MV-4-11 (cell line): Measurements from ENCODE around the gene SUGCT.

Experiments
- DNase-seq: peaks from one replicate; lab custom pipeline; 2025; lab: John Stamatoyannopoulos, UW

The SUGCT gene

DNA sequence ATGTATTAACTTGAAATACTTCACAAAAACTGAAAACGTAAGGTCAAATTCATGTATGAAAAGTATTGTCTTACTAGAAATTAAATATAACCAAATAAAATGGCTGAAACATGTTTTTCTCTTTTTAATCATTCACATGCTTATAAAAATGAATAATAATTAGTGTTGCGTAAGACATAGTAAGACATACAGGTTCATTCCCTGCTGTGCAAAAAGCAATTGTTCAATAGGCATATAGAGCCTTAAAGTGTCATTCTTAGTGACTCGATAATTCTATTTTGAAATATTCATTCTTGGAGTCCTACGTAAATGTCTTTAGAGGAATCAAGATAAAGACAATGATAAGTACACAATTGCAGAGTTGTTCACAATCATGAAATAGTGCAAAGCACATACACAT, 337.1 kb downstream of the SUGCT start:
- no peak for DNase-seq

DNA sequence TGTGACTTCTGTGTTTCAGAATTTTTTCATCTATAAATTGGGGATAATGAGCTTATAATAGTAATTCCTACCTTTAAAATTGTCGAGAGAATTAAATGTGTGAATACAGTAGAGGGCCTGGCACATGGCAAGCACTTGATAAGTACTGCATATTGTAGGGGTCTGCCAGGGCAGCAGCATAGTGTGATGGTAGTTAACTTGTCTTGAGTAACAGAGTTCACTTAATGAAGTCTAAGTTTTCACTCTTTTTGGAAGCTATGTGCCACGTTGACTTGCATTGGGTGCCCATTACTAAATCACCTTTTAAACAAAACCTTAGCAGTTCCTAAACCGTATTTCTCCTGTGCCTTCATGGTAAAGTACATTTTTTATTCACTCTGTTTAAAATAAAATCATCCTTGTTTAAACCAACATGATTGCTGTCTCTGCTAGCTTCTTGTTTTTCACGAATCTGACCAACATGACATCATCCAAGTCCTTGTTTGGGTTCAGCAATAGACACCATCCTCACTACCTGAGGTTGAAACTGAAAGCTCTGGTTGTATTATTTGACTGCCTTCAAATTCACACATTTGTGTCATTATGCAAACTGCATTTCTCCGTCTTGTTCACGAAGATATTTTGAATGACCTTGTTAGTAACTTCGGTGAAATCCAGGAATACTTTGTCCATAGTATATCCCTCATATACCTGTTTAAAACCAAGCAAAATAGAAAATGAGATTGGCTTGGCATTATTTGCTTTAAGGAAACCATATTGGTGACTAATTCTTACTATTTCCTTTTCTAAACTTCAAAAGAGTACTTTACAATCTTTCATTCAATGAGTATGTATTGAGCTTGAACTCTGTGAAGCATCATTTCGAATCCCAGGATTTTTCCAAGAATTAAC, 340.2 kb downstream of the SUGCT start:
- DNase-seq = no peak

DNA sequence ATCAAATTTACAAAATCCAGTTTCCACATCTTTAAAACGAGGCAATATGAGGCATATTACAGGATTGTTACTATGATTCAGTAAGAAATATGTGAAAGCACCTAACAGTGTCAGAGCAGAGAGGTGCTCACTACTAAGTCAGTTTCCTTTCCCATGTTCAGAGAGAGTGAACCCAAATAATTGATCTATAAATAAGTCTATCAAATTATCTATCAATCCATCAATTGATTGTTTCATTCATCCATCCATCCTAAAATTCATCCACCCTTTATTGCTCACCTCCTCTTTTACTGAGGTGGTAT, 340.8 kb downstream of the SUGCT start:
- DNase-seq = no peak

DNA sequence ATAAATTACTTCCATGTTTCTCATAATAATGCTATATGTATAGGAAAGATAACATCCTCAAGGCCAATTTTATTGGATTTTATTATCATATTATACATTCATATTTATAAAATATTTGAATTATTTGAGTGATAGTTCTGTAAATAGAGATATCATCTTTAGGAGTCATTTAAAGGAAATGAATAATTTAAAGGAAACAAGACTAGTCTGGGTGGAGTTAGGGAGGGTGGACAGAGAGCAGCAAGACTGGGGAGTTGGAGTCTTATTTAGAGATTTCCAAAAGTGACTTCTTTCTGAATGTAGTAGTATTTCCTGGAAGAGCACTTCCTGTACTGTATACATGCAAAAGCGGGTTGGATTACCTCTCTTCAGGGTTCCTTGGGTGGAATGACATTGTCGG, 342.3 kb downstream of the SUGCT start:
- no peak for DNase-seq

DNA sequence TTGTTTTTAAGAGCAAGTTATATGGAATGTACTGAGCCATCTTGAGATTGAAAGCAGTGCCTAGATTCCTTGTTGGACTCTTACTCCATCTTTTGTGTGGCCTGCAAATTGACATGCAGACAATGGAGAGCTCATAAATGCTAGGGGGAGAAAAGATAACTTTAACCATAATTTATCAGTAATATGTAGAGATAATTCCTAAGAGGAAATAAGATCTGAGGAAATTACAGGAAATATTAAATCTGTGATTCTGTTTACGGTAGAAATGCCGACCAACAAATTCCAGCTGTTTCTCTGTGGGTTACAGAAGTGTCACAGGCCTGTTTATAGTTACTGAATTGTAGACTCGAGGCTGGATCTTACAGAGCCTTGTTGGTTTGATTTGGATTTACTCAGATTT, 348.0 kb downstream of the SUGCT start:
- no peak for DNase-seq

GRCh38 chr7:40483630-40484029, 348.8 kb downstream of the SUGCT start:
- DNase-seq = no peak

- DNase-seq = no peak
Observed at GRCh38 chr7:40489844-40490602, 355.2 kb downstream of the SUGCT start.

GRCh38 chr7:40490603-40490924, 355.8 kb downstream of the SUGCT start:
- no peak for DNase-seq

- no peak for DNase-seq
Observed at GRCh38 chr7:40492946-40493345, 358.1 kb downstream of the SUGCT start.

- DNase-seq = no peak
Observed at GRCh38 chr7:40493609-40494051, 358.8 kb downstream of the SUGCT start.

- no peak for DNase-seq
Observed at GRCh38 chr7:40498924-40499510, 364.2 kb downstream of the SUGCT start.

DNA sequence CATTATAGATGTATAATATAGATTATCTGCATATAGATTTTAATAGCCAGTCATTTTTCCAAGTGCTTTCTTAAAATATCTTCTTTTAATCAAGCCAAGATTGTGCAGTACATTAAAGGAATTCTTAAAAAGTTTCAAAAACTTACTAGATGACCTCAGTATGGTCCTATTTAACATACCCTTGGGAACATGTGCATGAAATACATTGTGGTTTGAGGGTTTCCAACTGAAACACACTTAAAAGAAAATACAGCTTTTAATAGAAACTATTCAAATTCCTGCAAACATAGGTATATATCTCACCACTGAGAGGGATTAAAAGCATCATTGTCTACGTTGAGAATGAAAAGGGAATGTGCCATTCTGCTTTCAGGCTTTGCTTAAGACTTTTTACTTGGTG, 364.9 kb downstream of the SUGCT start:
- DNase-seq = no peak

DNA sequence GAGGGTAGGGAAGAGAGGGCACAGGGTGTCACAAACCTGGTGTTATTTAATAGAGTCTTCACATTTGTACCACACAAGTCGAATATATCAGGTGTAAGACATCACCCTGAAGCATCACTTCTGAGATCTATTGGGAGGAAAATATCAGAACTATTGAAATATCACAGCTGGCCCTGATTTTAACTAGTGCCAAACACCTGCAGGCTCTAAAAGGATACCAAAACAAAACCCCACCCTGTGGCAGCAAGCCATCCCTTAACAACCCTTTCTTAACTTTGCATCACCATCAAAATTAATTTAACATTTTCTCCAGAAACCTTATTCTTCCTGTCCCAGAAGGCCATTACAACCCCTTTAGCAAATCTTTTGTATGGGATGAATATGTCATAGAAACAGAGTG, 365.4 kb downstream of the SUGCT start:
- no peak for DNase-seq

DNA sequence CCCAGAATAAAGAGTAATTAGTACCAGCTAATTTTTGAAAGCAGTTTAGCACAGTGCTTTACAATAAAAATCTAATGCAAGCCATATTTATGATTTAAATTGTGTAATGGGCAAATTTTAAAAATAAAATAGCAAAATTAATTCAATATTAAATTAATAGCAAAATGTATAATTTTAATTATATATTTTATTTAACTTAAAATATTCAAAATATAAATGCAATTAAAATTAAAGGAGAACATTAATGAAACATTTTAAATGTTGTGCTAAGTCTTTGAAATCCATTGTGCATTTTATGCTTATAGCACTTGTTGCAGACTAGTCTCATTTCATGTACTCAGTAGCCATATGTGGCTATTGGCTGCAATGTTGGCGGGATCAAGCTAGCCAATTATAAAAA, 367.6 kb downstream of the SUGCT start:
- no peak for DNase-seq

GRCh38 chr7:40506158-40506557, 371.4 kb downstream of the SUGCT start:
- DNase-seq = no peak

DNA sequence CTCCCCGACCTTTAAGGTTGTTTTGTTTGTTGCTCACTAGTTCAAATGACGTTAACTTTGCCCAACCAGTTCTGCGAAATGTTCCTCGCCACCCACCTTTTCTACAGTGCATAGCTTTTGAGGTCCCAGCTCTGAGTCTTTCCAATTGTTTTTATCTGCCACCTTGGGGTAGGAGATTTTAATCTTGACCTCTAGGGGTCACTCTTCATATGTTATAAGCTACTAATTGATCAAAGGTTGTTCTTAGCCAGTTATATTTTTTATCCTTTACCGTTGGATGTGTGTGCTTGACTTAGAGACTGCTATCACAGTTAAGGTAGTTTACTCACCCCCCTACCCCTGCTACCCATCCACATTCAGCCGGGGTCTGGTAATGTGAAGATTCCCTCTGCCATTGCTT, 372.4 kb downstream of the SUGCT start:
- DNase-seq = peak; percentile 48

DNA sequence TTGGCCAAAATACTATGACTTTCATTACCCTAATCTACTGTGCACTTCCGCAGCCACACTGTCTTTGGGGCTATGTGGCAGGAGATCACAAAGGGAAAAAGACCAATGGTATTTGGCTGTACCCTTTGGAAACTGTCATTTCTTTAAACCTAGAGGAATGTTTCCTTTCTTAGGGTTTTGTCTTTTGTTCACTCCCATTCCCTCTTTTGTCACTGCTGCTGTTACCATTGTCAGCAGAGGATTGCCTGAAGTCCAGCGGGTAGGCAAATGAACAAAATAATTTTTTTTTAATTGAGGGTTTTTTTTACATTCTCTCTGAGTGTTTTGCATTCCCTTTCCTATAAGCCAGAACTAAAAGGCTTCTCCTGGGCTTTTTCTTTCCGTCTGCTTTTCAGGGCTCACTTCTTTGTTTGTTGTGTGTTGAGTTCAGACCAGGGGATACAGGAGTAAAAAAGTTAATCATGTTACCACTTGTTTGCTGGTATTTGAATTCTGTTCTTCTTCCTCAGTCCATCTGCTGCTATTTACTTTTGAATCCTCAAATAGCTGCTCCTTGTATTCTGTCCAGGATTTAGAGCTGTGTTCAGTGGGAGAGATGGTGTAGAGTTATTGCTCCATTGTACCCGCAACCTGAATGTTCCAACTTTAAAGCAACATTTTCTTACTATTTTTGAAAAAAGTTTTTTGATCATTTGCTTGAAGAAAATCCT, 374.6 kb downstream of the SUGCT start:
- no peak for DNase-seq

DNA sequence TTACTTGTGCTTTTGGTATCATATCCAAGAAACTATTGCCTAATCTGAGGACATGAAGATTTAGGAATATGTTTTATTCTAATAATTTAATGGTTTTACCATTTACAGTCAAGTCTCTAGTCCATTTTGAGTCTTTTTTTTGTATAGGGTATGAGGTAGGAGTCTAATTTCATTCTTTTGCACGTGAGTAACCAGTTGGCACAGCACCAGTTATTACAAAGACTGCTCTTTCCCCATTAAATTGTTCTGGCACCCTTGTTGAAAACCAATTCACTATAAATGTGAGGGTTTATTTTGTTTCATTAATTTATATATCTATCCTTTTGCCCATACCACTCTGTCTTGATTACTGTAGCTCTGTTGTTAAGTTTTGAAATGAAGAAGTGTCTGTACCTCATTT, 381.6 kb downstream of the SUGCT start:
- DNase-seq = no peak

- no peak for DNase-seq
Observed at GRCh38 chr7:40519009-40519408, 384.2 kb downstream of the SUGCT start.

DNA sequence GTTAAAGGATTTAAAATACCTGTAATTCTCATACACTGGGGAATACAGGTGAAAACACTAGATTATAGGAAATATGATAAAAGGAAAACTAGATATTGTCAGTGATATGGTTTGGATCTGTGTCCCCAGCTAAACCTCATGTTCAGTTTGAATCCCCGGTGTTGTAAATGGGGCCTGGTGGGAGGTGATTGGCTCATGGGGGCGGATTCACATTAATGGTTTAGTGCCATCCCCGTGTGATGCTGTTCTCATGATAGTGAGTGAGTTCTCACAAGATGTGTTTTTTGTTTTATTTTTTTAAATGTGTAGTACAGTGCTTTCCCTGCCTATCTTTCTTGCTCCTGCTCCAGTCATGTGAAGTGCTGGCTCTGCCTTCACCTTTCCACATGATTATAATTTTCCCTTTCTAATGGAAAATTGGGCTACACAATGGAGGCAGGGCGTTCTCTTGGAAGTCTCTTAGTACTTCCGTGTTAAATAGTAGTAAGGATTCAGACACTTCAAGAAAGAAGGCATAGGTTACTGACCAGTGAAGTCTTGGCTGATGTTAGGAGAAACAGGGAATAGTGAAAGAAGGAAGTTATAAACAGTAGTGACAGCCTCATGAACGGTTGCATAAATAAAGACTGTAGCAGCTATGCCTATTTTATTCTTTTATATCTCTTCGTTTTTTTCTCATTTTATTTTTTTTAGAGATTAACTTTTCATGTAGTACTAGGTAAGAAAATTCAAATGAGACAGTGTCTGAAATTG, 386.4 kb downstream of the SUGCT start:
- no peak for DNase-seq

DNA sequence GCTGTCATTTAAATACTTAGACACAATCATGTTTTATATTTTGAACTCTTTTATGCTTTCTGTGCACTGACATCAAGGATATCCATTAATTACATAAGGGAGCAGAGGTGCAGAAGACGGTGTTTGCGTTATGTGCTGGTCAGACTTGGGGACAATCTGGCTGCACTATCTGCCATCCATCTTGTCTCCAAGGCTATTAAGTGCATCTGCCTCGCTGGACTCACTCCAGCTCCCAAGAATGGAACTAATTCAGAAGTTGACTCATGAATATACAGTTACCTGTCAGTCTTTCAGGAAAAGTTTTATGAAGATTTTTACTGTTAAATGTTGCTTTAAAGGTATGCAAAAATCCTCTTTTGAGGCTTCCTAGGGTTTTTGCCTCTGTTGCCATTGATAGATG, 391.0 kb downstream of the SUGCT start:
- no peak for DNase-seq
